ENCODE measurements around the gene FOXP1.
"Not testable (repeated sequence)": the region's sequence is repeated elsewhere in the genome, so short reads cannot be mapped to it uniquely, and the experiment has no call there.

Gene FOXP1

GRCh38 chr3:71026634-71027578 lies 556.6 kb downstream of the FOXP1 start:
- Histone ChIP-seq H3K9ac (ENCODE audit: low read length in 2 of 2) (no peak overlapping the region), H3K27ac (ENCODE audit: low read length) (no peak overlapping the region), H3K36me3 (ENCODE audit: control insufficient read depth in 2 of 2, insufficient read depth in 2 of 2, low read length in 2 of 2) (peaks cover 6 to 14% of the 10 kb centered on the region in 2 donors)

GRCh38 chr3:71025516-71025915 lies 558.0 kb downstream of the FOXP1 start:
- Histone ChIP-seq H3K9ac (ENCODE audit: low read length in 2 of 2) (no peak overlapping the region), H3K4me1 (ENCODE audit: control insufficient read depth, insufficient read depth, low read length) (peaks cover 28% of the 10 kb centered on the region), H3K27ac (ENCODE audit: low read length) (no peak overlapping the region), H3K4me3 (ENCODE audit: low read length in 2 of 2) (no peak overlapping the region), H3K9me3 (ENCODE audit: control insufficient read depth in 2 of 2, low read length in 2 of 2) (no peaks in the 10 kb centered on the region), H3K27me3 (ENCODE audit: control insufficient read depth in 1 of 2, insufficient read depth in 2 of 2, low read length in 2 of 2) (no peaks in the 10 kb centered on the region), H3K36me3 (ENCODE audit: control insufficient read depth in 2 of 2, insufficient read depth in 2 of 2, low read length in 2 of 2) (peaks cover 4 to 14% of the 10 kb centered on the region in 2 donors)

More at GRCh38 chr3:71026634-71027578, 556.6 kb downstream of the FOXP1 start:
- H3K4me3 ChIP-seq (ENCODE audit: low read length in 2 of 2): no peak overlapping the region
- H3K4me1 ChIP-seq (ENCODE audit: control insufficient read depth, insufficient read depth, low read length): peaks cover 29% of the 10 kb centered on the region
- H3K9me3 ChIP-seq (ENCODE audit: control insufficient read depth in 2 of 2, low read length in 2 of 2): no peaks in the 10 kb centered on the region
- no peaks in the 10 kb centered on the region for H3K27me3 ChIP-seq (ENCODE audit: control insufficient read depth in 1 of 2, insufficient read depth in 2 of 2, low read length in 2 of 2)

- Histone ChIP-seq H3K4me3 (ENCODE audit: low read length in 2 of 2) (no peak overlapping the region), H3K4me1 (ENCODE audit: control insufficient read depth, insufficient read depth, low read length) (peaks cover 23% of the 10 kb centered on the region), H3K27ac (ENCODE audit: low read length) (no peak overlapping the region)
Measured at GRCh38 chr3:71025010-71025409, 558.5 kb downstream of the FOXP1 start.

DNA sequence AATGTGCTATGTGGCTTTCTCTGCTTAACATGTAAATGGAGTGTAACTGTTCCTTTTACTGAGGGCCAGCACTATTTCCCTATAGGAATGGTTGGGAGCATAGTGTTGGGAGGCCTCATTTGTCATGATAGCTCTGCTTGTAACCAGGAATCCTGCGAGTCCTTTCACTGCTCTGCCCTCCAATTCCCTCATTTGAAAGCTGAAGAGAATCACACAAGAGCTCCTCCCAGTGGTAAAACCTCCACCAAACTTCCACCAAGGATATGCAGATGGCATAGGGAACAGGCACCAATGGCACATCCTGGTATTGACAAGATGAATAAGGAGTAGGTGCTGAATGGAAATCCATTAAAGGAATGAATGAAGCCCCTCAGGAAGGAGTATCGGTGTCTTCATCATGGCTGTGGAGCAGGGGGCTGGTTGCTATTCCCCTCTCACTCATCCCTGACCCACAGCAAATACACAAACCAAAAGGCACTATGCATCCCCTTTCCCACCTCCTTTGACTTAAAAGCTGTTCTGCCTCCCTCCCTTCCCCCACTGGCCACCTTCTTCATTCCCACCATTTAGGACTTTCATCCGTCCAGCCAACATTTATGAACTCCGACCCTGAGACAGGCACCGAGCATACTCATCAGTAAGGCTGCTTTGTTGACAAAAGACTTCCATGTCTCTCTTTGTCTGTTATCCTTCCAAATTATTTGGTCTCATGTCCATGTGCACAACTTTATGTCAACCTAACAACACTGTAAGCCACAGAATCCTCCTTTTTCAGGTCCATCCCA lies 560.8 kb downstream of the FOXP1 start:
- peaks cover 22% of the 10 kb centered on the region for H3K4me1 ChIP-seq (ENCODE audit: control insufficient read depth, insufficient read depth, low read length)
- no peak overlapping the region for H3K4me3 ChIP-seq (ENCODE audit: low read length in 2 of 2)
- H3K9me3 ChIP-seq (ENCODE audit: control insufficient read depth in 2 of 2, low read length in 2 of 2): no peaks in the 10 kb centered on the region
- H3K27me3 ChIP-seq (ENCODE audit: control insufficient read depth in 1 of 2, insufficient read depth in 2 of 2, low read length in 2 of 2): no peaks in the 10 kb centered on the region
- peaks cover 0 to 4% of the 10 kb centered on the region in 2 donors for H3K36me3 ChIP-seq (ENCODE audit: control insufficient read depth in 2 of 2, insufficient read depth in 2 of 2, low read length in 2 of 2)
- no peak overlapping the region for H3K9ac ChIP-seq (ENCODE audit: low read length in 2 of 2)
- peak overlapping the region; percentile 32 for H3K27ac ChIP-seq (ENCODE audit: low read length)

More at GRCh38 chr3:71025010-71025409, 558.5 kb downstream of the FOXP1 start:
- H3K27me3 ChIP-seq (ENCODE audit: control insufficient read depth in 1 of 2, insufficient read depth in 2 of 2, low read length in 2 of 2): no peaks in the 10 kb centered on the region
- H3K9me3 ChIP-seq (ENCODE audit: control insufficient read depth in 2 of 2, low read length in 2 of 2): no peaks in the 10 kb centered on the region
- peaks cover 4 to 10% of the 10 kb centered on the region in 2 donors for H3K36me3 ChIP-seq (ENCODE audit: control insufficient read depth in 2 of 2, insufficient read depth in 2 of 2, low read length in 2 of 2)
- no peak overlapping the region for H3K9ac ChIP-seq (ENCODE audit: low read length in 2 of 2)

DNA sequence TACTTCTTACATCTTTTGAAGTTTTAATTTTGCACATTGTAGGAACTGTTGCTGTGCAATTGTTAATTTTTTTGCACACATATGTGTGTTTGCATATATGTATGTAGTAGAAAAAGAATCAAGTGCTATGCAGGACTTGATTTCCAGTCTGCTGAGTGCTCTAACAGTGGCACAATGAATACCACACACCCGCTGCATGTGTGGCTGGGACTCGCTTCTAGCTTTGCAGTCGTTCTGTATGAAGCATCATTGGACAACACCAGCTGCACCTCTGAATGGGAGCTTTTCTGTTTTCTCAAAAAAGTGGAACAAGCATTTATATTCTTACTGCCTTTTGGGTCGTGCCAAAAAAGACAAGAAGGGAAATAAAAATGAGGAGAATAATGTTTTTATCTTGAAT lies 564.7 kb downstream of the FOXP1 start:
- Histone ChIP-seq H3K4me3 (ENCODE audit: low read length in 2 of 2) (no peak overlapping the region), H3K4me1 (ENCODE audit: control insufficient read depth, insufficient read depth, low read length) (peaks cover 10% of the 10 kb centered on the region), H3K27me3 (ENCODE audit: control insufficient read depth in 1 of 2, insufficient read depth in 2 of 2, low read length in 2 of 2) (no peaks in the 10 kb centered on the region), H3K9me3 (ENCODE audit: control insufficient read depth in 2 of 2, low read length in 2 of 2) (no peaks in the 10 kb centered on the region), H3K27ac (ENCODE audit: low read length) (no peak overlapping the region), H3K36me3 (ENCODE audit: control insufficient read depth in 2 of 2, insufficient read depth in 2 of 2, low read length in 2 of 2) (peaks cover 0 to 5% of the 10 kb centered on the region in 2 donors), H3K9ac (ENCODE audit: low read length in 2 of 2) (no peak overlapping the region)

GRCh38 chr3:71016178-71016845 lies 567.2 kb downstream of the FOXP1 start:
- Histone ChIP-seq H3K27me3 (ENCODE audit: control insufficient read depth in 1 of 2, insufficient read depth in 2 of 2, low read length in 2 of 2) (no peaks in the 10 kb centered on the region), H3K27ac (ENCODE audit: low read length) (no peak overlapping the region), H3K9me3 (ENCODE audit: control insufficient read depth in 2 of 2, low read length in 2 of 2) (no peaks in the 10 kb centered on the region), H3K4me3 (ENCODE audit: low read length in 2 of 2) (no peak overlapping the region), H3K9ac (ENCODE audit: low read length in 2 of 2) (peak overlapping the region in 1 of 2 donors; percentile 22), H3K36me3 (ENCODE audit: control insufficient read depth in 2 of 2, insufficient read depth in 2 of 2, low read length in 2 of 2) (peaks cover 0 to 8% of the 10 kb centered on the region in 2 donors), H3K4me1 (ENCODE audit: control insufficient read depth, insufficient read depth, low read length) (peaks cover 3% of the 10 kb centered on the region)

- H3K27me3 ChIP-seq (ENCODE audit: control insufficient read depth in 1 of 2, insufficient read depth in 2 of 2, low read length in 2 of 2); H3K36me3 ChIP-seq (ENCODE audit: control insufficient read depth in 2 of 2, insufficient read depth in 2 of 2, low read length in 2 of 2); H3K9ac ChIP-seq (ENCODE audit: low read length in 2 of 2); H3K4me1 ChIP-seq (ENCODE audit: control insufficient read depth, insufficient read depth, low read length); H3K9me3 ChIP-seq (ENCODE audit: control insufficient read depth in 2 of 2, low read length in 2 of 2); H3K4me3 ChIP-seq (ENCODE audit: low read length in 2 of 2); H3K27ac ChIP-seq (ENCODE audit: low read length): not testable (repeated sequence)
Measured at GRCh38 chr3:71014616-71015015, 568.9 kb downstream of the FOXP1 start.

DNA sequence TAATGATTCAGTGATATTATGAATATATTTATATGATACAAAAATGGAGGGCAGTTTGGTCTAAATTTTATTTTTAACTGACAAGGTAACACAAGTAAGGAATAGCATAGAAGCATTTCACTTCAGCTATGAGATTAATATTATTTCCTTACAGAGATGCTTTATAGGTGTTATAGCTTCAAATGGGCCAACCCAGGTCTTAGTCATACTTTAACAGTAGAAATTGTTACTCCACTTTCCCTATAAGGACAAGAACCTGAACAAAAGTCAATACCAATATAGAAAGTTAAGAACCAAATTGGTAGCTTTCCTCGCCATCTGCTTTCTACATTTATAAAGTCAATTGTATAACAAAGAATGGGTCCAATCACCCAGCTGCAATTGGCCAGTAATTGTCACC lies 570.6 kb downstream of the FOXP1 start:
- Histone ChIP-seq H3K9ac (ENCODE audit: low read length in 2 of 2) (no peak overlapping the region), H3K27ac (ENCODE audit: low read length) (no peak overlapping the region), H3K36me3 (ENCODE audit: control insufficient read depth in 2 of 2, insufficient read depth in 2 of 2, low read length in 2 of 2) (peaks cover 0 to 8% of the 10 kb centered on the region in 2 donors), H3K27me3 (ENCODE audit: control insufficient read depth in 1 of 2, insufficient read depth in 2 of 2, low read length in 2 of 2) (no peaks in the 10 kb centered on the region), H3K9me3 (ENCODE audit: control insufficient read depth in 2 of 2, low read length in 2 of 2) (no peaks in the 10 kb centered on the region), H3K4me3 (ENCODE audit: low read length in 2 of 2) (no peak overlapping the region), H3K4me1 (ENCODE audit: control insufficient read depth, insufficient read depth, low read length) (peaks cover 14% of the 10 kb centered on the region)

DNA sequence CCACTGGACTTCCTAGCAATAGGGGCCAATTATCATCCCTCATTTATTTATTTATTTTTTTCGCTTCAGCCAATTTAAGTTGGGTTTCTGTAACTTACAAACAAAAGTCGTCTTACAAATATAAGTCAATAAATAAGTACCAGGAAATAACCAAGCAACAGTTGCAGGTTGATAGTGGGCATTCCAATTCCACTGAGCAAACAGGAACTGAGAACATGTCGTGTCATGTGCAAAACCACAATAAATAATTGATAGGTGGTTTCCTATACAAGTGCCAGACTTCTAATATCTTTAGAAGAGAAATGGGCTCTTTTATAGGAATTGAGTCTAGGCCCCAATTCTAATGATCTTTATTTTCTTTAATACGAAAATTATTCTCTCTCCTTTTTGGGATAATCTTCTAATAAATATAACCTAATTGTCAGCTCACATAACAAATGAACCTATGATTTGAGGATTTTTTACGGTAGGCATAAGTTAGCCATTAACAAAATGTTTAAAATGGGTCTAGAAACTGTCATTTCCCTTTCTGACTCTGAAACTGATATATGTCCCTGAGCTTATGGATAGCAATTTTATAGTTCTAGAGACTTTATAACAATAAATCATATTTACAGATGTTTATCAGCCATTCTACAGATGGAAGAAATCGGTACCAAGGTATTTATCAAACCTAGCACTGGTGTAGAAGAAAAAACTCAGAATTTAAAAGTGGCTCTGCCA lies 571.8 kb downstream of the FOXP1 start:
- Histone ChIP-seq H3K9ac (ENCODE audit: low read length in 2 of 2) (no peak overlapping the region), H3K4me1 (ENCODE audit: control insufficient read depth, insufficient read depth, low read length) (peaks cover 14% of the 10 kb centered on the region), H3K36me3 (ENCODE audit: control insufficient read depth in 2 of 2, insufficient read depth in 2 of 2, low read length in 2 of 2) (peaks cover 0 to 8% of the 10 kb centered on the region in 2 donors), H3K27me3 (ENCODE audit: control insufficient read depth in 1 of 2, insufficient read depth in 2 of 2, low read length in 2 of 2) (no peaks in the 10 kb centered on the region), H3K27ac (ENCODE audit: low read length) (no peak overlapping the region), H3K9me3 (ENCODE audit: control insufficient read depth in 2 of 2, low read length in 2 of 2) (no peaks in the 10 kb centered on the region), H3K4me3 (ENCODE audit: low read length in 2 of 2) (no peak overlapping the region)

Measured in stomach smooth muscle (tissue), 2 donors.